Measurements from ENCODE around the gene PDGFRB. TPM values are rescaled to one million over a fixed set of nuclear protein-coding genes. Genes with fewer than 3 reads are reported as not detected.

Gene PDGFRB
- total RNA-seq, 2 experiments from 2014 or later, result 0.58 to 0.74 TPM

DNA sequence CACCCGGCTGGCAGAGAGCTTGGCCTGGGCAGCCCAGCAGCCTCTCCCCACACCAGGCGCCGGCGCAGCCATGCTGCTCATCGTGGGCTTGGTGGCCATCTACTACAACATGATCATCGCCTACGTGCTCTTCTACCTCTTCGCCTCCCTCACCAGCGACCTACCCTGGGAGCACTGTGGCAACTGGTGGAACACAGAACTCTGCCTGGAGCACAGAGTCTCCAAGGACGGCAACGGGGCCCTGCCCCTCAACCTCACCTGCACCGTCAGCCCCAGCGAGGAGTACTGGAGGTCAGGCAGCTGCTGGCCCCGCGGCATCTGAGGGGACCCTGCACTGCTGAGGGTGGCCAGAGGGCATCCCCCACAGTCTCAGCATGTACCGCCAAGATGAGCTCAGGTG, 41.3 kb upstream of the PDGFRB start:
- POLR2A ChIA-PET, result no interaction called here
- TF ChIP-seq, protein P1, sequence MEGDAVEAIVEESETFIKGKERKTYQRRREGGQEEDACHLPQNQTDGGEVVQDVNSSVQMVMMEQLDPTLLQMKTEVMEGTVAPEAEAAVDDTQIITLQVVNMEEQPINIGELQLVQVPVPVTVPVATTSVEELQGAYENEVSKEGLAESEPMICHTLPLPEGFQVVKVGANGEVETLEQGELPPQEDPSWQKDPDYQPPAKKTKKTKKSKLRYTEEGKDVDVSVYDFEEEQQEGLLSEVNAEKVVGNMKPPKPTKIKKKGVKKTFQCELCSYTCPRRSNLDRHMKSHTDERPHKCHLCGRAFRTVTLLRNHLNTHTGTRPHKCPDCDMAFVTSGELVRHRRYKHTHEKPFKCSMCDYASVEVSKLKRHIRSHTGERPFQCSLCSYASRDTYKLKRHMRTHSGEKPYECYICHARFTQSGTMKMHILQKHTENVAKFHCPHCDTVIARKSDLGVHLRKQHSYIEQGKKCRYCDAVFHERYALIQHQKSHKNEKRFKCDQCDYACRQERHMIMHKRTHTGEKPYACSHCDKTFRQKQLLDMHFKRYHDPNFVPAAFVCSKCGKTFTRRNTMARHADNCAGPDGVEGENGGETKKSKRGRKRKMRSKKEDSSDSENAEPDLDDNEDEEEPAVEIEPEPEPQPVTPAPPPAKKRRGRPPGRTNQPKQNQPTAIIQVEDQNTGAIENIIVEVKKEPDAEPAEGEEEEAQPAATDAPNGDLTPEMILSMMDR (IDR thresholded peaks at IDR 0.05), result no peak
- ATAC-seq (no peak), DNase-seq (no peak)
- intact Hi-C loops (cut with micrococcal nuclease), result no loop called here
- no peaks in the 10 kb centered on the region for H3K4me1 Mint-ChIP-seq (ENCODE audit: low read depth)
- H3K9me3 Mint-ChIP-seq, result no peaks in the 10 kb centered on the region
- no peak overlapping the region for H3K4me3 Mint-ChIP-seq
- CTCF ChIA-PET, result interaction anchor here (1.5 kb wide), 1 partner anchor 9 kb away, joined by 4 read pairs; no protein-coding TSS in a partner anchor
- H3K36me3 Mint-ChIP-seq (ENCODE audit: low read depth), result no peaks in the 10 kb centered on the region
- H3K27me3 Mint-ChIP-seq, result peaks cover 8% of the 10 kb centered on the region
- no peak overlapping the region for H3K27ac Mint-ChIP-seq

DNA sequence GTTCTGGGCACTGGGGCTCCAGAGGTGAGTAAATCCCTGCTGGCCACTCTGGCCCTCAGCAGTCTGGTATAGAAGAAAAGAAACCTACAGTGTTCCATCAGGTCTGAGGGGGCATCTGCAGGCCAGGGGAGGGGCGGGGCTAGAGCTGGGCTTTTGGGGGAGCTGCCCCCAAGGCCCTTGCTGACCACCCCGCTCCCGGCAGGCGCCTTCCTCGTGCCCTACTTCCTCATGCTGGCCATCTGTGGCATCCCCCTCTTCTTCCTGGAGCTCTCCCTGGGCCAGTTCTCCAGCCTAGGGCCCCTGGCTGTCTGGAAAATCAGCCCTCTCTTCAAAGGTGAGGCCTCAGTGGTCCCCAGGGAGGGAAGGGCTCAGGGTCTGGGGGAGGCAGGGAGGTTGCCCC, 40.9 kb upstream of the PDGFRB start:
- DNase-seq, result no peak
- no peak overlapping the region for H3K4me3 Mint-ChIP-seq
- no peaks in the 10 kb centered on the region for H3K36me3 Mint-ChIP-seq (ENCODE audit: low read depth)
- ATAC-seq, result no peak
- no peaks in the 10 kb centered on the region for H3K9me3 Mint-ChIP-seq
- TF ChIP-seq, protein P1 (IDR thresholded peaks at IDR 0.05), result no peak
- no peak overlapping the region for H3K27ac Mint-ChIP-seq
- H3K27me3 Mint-ChIP-seq, result peaks cover 8% of the 10 kb centered on the region
- ChIA-PET CTCF (interaction anchor here (1.5 kb wide), 1 partner anchor 10 kb away, joined by 4 read pairs; no protein-coding TSS in a partner anchor), POLR2A (no interaction called here)
- intact Hi-C loops (cut with micrococcal nuclease), result no loop called here
- H3K4me1 Mint-ChIP-seq (ENCODE audit: low read depth), result no peaks in the 10 kb centered on the region

DNA sequence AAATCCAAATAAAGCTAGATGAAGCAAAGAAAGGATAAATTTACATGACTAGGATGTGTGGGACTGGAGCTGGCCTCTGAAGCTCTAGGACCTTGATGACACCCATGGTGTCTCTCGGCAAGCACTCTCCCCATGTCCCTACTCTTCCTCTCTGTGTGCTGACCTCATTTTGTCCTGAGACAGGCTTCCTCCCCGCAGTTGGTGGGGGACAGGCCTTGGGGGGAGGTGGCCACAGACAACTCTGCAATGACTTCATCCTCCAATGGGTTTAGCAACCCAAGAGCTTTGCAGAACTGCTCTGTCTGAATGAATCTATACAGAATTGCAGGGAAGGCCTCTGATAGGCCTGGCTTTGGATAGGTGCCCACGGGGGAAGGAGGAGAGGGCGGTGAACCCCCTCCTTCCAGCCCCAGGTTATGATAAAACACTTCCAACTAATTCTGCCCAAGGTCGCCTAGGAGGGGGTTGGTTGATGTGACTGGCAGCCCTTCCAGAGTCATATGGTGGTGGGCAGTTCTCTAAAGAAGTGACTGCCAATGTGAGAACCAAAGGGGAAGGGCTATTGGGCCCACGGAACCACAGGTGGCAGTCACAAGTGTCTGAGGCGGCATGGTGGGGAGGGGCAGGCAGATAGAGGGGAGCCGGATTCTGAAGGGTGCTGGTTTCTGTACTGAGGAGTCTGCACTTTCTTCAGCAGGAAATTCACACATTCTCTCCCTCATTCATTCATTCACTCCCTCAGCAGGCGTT, 40.3 kb upstream of the PDGFRB start:
- no peak for ATAC-seq
- CTCF ChIA-PET, result interaction anchor here (1.5 kb wide), 1 partner anchor 10 kb away, joined by 4 read pairs; no protein-coding TSS in a partner anchor
- TF ChIP-seq, protein P1 (IDR thresholded peaks at IDR 0.05), result no peak
- POLR2A ChIA-PET, result no interaction called here
- DNase-seq, result no peak
- no peak overlapping the region for H3K27ac Mint-ChIP-seq
- no peaks in the 10 kb centered on the region for H3K4me1 Mint-ChIP-seq (ENCODE audit: low read depth)
- no peaks in the 10 kb centered on the region for H3K36me3 Mint-ChIP-seq (ENCODE audit: low read depth)
- intact Hi-C loops (cut with micrococcal nuclease), result no loop called here
- no peak overlapping the region for H3K4me3 Mint-ChIP-seq
- H3K27me3 Mint-ChIP-seq, result peaks cover 10% of the 10 kb centered on the region
- no peaks in the 10 kb centered on the region for H3K9me3 Mint-ChIP-seq

DNA sequence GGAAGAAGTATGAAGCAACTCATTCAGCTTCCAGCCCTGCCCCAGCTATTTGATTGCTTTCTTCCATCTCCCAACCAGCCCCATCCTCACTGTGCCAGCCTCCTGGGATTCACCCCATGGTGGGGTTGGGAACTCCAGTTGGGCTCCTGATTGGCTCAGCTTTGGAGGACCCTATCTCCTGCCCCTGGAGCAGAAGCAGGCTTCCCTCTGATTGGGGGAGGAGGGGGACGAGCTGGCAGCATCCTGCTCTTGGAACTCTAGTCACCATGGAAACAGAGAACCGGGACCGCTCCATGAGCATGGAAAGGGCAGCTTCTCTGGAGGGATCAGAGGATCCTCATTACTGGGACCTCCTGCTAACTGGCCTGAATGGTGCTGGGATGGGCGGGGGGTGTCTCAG, 36.8 kb upstream of the PDGFRB start:
- TF ChIP-seq, protein P1 (IDR thresholded peaks at IDR 0.05), result no peak
- H3K27ac Mint-ChIP-seq, result no peak overlapping the region
- H3K4me1 Mint-ChIP-seq (ENCODE audit: low read depth), result peaks cover 2% of the 10 kb centered on the region
- ChIA-PET CTCF (interaction anchor here (1.3 to 1.5 kb wide), 2 partner anchors 17 to 26 kb away, joined by 3 read pairs; no protein-coding TSS in a partner anchor), POLR2A (interaction anchor here (1.4 kb wide), 1 partner anchor 23 kb away, joined by 3 read pairs; no protein-coding TSS in a partner anchor)
- no peak overlapping the region for H3K4me3 Mint-ChIP-seq
- no peaks in the 10 kb centered on the region for H3K9me3 Mint-ChIP-seq
- H3K27me3 Mint-ChIP-seq, result peaks cover 21% of the 10 kb centered on the region
- intact Hi-C loops (cut with micrococcal nuclease), result no loop called here
- DNase-seq (no peak), ATAC-seq (no peak)
- no peaks in the 10 kb centered on the region for H3K36me3 Mint-ChIP-seq (ENCODE audit: low read depth)

DNA sequence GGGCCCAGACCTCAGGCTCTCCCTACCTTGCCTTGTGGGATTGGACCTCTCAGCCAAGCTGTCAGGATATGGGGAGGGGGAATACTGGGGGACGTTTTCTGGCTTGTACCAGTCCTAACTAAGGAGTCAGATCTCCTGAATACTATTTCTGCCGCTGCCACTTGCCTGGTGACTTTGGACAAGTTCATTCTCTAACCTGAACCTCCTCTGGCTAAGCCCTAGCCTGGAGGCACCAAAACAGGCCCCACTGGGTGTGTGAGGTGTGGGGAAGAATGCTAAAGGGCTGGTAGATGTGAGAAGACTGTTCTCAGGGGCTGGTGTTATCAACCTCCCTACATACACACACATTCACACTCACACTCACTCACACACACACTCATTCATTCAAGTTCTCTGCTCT, 35.3 kb upstream of the PDGFRB start:
- no peak overlapping the region for H3K27ac Mint-ChIP-seq
- H3K27me3 Mint-ChIP-seq, result peaks cover 20% of the 10 kb centered on the region
- DNase-seq (no peak), ATAC-seq (no peak)
- TF ChIP-seq, protein P1 (IDR thresholded peaks at IDR 0.05), result no peak
- no peaks in the 10 kb centered on the region for H3K9me3 Mint-ChIP-seq
- intact Hi-C loops (cut with micrococcal nuclease), result no loop called here
- H3K4me3 Mint-ChIP-seq, result no peak overlapping the region
- ChIA-PET CTCF (no interaction called here), POLR2A (no interaction called here)
- peaks cover 2% of the 10 kb centered on the region for H3K4me1 Mint-ChIP-seq (ENCODE audit: low read depth)
- H3K36me3 Mint-ChIP-seq (ENCODE audit: low read depth), result no peaks in the 10 kb centered on the region

Data from activated CD8-positive, alpha-beta T cell treated with anti-CD3 and anti-CD28 coated beads for 36 hours (primary cell).